Heart right ventricle (tissue), 16 donors: ENCODE data around the gene TBCE. TPM values are rescaled to one million over a fixed set of nuclear protein-coding genes. Genes with fewer than 3 reads are reported as not detected.
A peak's percentile ranks its signal among the peaks of the same experiment; 100 is the strongest.

Source experiments
- ATAC-seq, 8 donors: fragments of 200-7000 bp; cut with Tn5 transposase; one replicate each; pipeline ENCODE4 v1.9.1; 2020; ENCODE audit warnings: mild to moderate bottlenecking in 8 of 8, moderate library complexity in 8 of 8, moderate number of reproducible peaks in 1 of 8
- DNase-seq, 2 donors: peaks; one replicate each; pipeline ENCODE4 v3.0.0-alpha.2; 2020
- H3K27ac ChIP-seq, 10 donors: fragments of 200-600 bp; sonication (generic) in 2 of 10; one replicate each; pipeline versions ENCODE4 v1.5.0 to v1.8.0; 2020 to 2022; ENCODE audit warnings: mild to moderate bottlenecking in 3 of 10
- H3K27me3 ChIP-seq, 7 donors: fragments of 200-600 bp; one replicate each; pipeline ENCODE4 v1.8.0; 2021 to 2022; ENCODE audit warnings: mild to moderate bottlenecking in 2 of 7
- H3K36me3 ChIP-seq, 9 donors: fragments of 200-600 bp; sonication (generic) in 1 of 9; one replicate each; pipeline versions ENCODE4 v1.5.0 to v1.8.0; 2020 to 2022; ENCODE audit warnings: mild to moderate bottlenecking in 2 of 9
- H3K4me1 ChIP-seq, 9 donors: fragments of 200-600 bp; sonication (generic) in 1 of 9; one replicate each; pipeline versions ENCODE4 v1.5.0 to v1.8.0; 2020 to 2022; ENCODE audit warnings: mild to moderate bottlenecking in 4 of 9
- H3K4me3 ChIP-seq, 10 donors: fragments of 200-600 bp; sonication (generic) in 2 of 10; one replicate each; pipeline versions ENCODE4 v1.5.0 to v1.8.0; 2020 to 2022; ENCODE audit warnings: mild to moderate bottlenecking in 7 of 10, moderate library complexity in 2 of 10
- H3K9me3 ChIP-seq, 11 donors: fragments of 200-600 bp in 10 of 11; sonication (generic) in 2 of 11; one replicate each; pipeline versions ENCODE4 v1.5.0 to v1.8.0; 2013 to 2022; ENCODE audit warnings: mild to moderate bottlenecking in 2 of 11, control low read depth in 1 of 11, moderate library complexity in 1 of 11
- whole genome bisulfite sequencing, 2 donors: extraction: QIAGEN DNeasy Blood & Tissue Kit; methylation state at CpG; one replicate each; pipeline ENCODE4 v1.1.7; 2013; ENCODE audit warnings: inconsistent platforms in 1 of 2; 5-methylcytosine and 5-hydroxymethylcytosine counted together
- intact Hi-C, 10 donors: fragments of 100-400 bp; cut with DNase I; formaldehyde crosslinking; loops; one replicate each; pipeline versions ENCODE4 v1.11.1 to v1.14.2; 2022
- polyA plus RNA-seq, 2 donors: library from polyadenylated mRNA; stranded (reverse); fragments of 200-250 nt; gene quantifications; one replicate each; pipeline ENCODE4 v1.2.3, GENCODE V29; 2013
- total RNA-seq, 10 donors: library from RNA; stranded (reverse); fragmentation: NEBNext Ultra II Directional in 3 of 10; extraction: Animal tissue kit (Norgen Biotek cat#: 25700) in 3 of 10; gene quantifications; one replicate each; pipeline versions ENCODE4 v1.2.1 to v1.2.4, GENCODE V29; 2021 to 2023
- TF ChIP-seq, protein P1 (sequence below), 9 donors: fragments of 200-600 bp; sonication (generic) in 2 of 9; IDR thresholded peaks; one replicate each; pipeline versions ENCODE4 v1.5.0 to v1.8.0; 2021 to 2022; ENCODE audit warnings: antibody characterized with exemption in 9 of 9, mild to moderate bottlenecking in 5 of 9, moderate library complexity in 1 of 9
- donor health status: Arrhythmogenic right ventricular cardiomyopathy.
- donor health status: ischemic (EF 13 %, LVEDD 7.1; RV severe dilation, severe dysfunction).
- donor health status: healthy with polysubstance abuse.
- donor health status: DM: no; HTN: yes; CAD: no.
- donor health status: DM: no; HTN: no; CAD: no.
- donor health status: ischemic (EF 25% LVEDD 6.9; RV normal size, moderate dysfunction).
- donor health status: ischemic (EF 25% LVEDD 5.7; RV mildly dilated, moderate dysfunction).
- donor health status: healthy.
- donor health status: DM: yes; HTN: yes; CAD: no.
- donor health status: Ischemic cardiomyopathy.
- donor health status: ischemic (EF 35%, LVEDD 5.7; RV mildly dilated, moderate dysfunction).
- donor health status: nonischemic (EF 11% LVEDD 7.7; RV severe dilation, severe dysfunction).
- donor health status: DM: yes; HTN: yes; CAD: no.
- donor health status: PGD.
- donor health status: ischemic (EF 29% LVEDD 5.4; RV normal size, mild dysfunction).
- donor health status: nonischemic (EF 23%, LVEDD 6.1; RV moderate dilation, normal function).

The TBCE gene
- total and polyA plus RNA-seq, 12 donors, result 9.0 to 42.9 (median 20.0) TPM

DNA sequence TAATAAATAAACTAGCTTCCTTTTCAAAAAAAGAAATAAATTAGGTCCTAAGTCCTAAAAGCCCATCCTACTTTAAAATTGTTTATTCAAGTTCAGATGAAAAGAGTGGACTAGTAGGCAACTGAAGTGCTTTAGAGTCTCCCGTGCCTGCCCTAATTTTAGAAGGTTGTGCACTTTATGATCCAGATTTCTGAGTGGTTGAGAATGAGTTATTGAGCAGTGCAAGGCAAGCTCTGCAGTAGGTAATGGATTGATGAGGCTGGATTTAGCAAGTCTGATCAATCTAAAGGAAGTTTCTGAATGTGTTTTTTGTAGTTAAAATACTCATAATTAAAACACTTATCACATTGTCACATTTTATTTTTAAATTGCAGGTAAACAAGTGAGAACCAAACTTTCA is 25.9 kb upstream of the TBCE start:
- DNase-seq (no peak), ATAC-seq (peak in 1 of 8 donors; percentile 50)
- Histone ChIP-seq H3K36me3 (peaks cover 0 to 90% (median 30%) of the 10 kb centered on the region in 9 donors), H3K9me3 (no peaks in the 10 kb centered on the region), H3K27me3 (no peaks in the 10 kb centered on the region), H3K4me1 (peaks cover 0 to 28% (median 15%) of the 10 kb centered on the region in 9 donors), H3K4me3 (no peak overlapping the region), H3K27ac (no peak overlapping the region)
- intact Hi-C loops, result loop anchor here in 2 of 10 donors (10.0 kb wide), 1 partner anchor 63 kb away; no protein-coding TSS in a partner anchor
- TF ChIP-seq, protein P1, sequence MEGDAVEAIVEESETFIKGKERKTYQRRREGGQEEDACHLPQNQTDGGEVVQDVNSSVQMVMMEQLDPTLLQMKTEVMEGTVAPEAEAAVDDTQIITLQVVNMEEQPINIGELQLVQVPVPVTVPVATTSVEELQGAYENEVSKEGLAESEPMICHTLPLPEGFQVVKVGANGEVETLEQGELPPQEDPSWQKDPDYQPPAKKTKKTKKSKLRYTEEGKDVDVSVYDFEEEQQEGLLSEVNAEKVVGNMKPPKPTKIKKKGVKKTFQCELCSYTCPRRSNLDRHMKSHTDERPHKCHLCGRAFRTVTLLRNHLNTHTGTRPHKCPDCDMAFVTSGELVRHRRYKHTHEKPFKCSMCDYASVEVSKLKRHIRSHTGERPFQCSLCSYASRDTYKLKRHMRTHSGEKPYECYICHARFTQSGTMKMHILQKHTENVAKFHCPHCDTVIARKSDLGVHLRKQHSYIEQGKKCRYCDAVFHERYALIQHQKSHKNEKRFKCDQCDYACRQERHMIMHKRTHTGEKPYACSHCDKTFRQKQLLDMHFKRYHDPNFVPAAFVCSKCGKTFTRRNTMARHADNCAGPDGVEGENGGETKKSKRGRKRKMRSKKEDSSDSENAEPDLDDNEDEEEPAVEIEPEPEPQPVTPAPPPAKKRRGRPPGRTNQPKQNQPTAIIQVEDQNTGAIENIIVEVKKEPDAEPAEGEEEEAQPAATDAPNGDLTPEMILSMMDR (IDR thresholded peaks at IDR 0.05), result no peak
- WGBS, 2 donors, result 44 to 45% methylated on average over 1 of the region's 1 CpG

DNA sequence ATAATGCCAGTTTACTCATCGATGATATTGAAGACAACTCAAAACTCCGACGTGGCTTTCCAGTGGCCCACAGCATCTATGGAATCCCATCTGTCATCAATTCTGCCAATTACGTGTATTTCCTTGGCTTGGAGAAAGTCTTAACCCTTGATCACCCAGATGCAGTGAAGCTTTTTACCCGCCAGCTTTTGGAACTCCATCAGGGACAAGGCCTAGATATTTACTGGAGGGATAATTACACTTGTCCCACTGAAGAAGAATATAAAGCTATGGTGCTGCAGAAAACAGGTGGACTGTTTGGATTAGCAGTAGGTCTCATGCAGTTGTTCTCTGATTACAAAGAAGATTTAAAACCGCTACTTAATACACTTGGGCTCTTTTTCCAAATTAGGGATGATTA is 25.2 kb upstream of the TBCE start:
- ATAC-seq (no peak), DNase-seq (no peak)
- TF ChIP-seq, protein P1 (IDR thresholded peaks at IDR 0.05), result no peak
- intact Hi-C loops, result loop anchor here in 2 of 10 donors (10.0 kb wide), 1 partner anchor 63 kb away; no protein-coding TSS in a partner anchor
- no peak overlapping the region for H3K4me3 ChIP-seq
- H3K9me3 ChIP-seq, result no peaks in the 10 kb centered on the region
- 57 to 61% methylated on average over 6 of the region's 6 CpGs for WGBS, 2 donors
- peaks cover 0 to 21% (median 8%) of the 10 kb centered on the region in 9 donors for H3K4me1 ChIP-seq
- H3K36me3 ChIP-seq, result peaks cover 0 to 86% (median 34%) of the 10 kb centered on the region in 9 donors
- no peak overlapping the region for H3K27ac ChIP-seq
- H3K27me3 ChIP-seq, result no peaks in the 10 kb centered on the region

DNA sequence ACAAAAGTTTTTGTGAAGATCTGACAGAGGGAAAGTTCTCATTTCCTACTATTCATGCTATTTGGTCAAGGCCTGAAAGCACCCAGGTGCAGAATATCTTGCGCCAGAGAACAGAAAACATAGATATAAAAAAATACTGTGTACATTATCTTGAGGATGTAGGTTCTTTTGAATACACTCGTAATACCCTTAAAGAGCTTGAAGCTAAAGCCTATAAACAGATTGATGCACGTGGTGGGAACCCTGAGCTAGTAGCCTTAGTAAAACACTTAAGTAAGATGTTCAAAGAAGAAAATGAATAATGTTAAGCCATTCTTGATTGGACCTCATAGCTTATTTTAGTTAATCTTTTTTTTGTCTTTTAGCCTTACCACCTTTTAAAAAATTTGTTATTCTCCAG is 24.8 kb upstream of the TBCE start:
- TF ChIP-seq, protein P1 (IDR thresholded peaks at IDR 0.05), result no peak
- DNase-seq (no peak), ATAC-seq (no peak)
- intact Hi-C loops, result loop anchor here in 2 of 10 donors (10.0 kb wide), 1 partner anchor 62 kb away; no protein-coding TSS in a partner anchor
- peaks cover 0 to 17% (median 4%) of the 10 kb centered on the region in 9 donors for H3K4me1 ChIP-seq
- H3K4me3 ChIP-seq, result no peak overlapping the region
- H3K27ac ChIP-seq, result no peak overlapping the region
- no peaks in the 10 kb centered on the region for H3K27me3 ChIP-seq
- H3K36me3 ChIP-seq, result peaks cover 0 to 85% (median 31%) of the 10 kb centered on the region in 9 donors
- WGBS, 2 donors, result 93 to 95% methylated on average over 3 of the region's 3 CpGs
- H3K9me3 ChIP-seq, result no peaks in the 10 kb centered on the region

DNA sequence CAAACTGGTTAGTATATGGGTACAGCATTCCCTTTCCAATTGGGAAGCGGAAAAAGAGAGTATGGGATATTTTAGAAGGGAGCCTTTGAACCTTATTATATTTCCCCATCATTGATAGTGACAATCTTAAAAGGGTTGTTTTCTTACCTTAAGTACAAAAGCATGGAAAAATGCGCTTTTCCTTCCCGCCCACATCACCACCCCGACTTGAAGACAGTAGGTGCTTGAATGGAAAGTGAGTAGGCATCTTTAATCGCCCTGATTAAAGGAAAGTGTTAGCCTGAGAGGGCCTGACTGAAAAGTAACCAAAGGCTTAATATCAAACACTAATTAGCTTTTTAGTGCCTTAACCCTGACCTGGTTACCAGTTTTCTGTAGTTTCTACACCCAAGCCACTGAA is 23.5 kb upstream of the TBCE start:
- H3K27me3 ChIP-seq, result no peaks in the 10 kb centered on the region

More for the DNA sequence above, 23.5 kb upstream of the TBCE start:
- DNase-seq (no peak), ATAC-seq (no peak)
- peaks cover 0 to 74% (median 24%) of the 10 kb centered on the region in 9 donors for H3K36me3 ChIP-seq
- H3K27ac ChIP-seq, result no peak overlapping the region
- peaks cover 0 to 13% (median 0%) of the 10 kb centered on the region in 9 donors for H3K4me1 ChIP-seq
- intact Hi-C loops, result loop anchor here in 2 of 10 donors (10.0 kb wide), 1 partner anchor 61 kb away; no protein-coding TSS in a partner anchor
- H3K4me3 ChIP-seq, result no peak overlapping the region
- H3K9me3 ChIP-seq, result no peaks in the 10 kb centered on the region
- TF ChIP-seq, protein P1 (IDR thresholded peaks at IDR 0.05), result no peak
- WGBS, 2 donors, result 96 to 97% methylated on average over 5 of the region's 5 CpGs
